Endothelial cell (in vitro differentiated cells): ENCODE measurements around the gene TRPM3. TPM values are rescaled to one million over a fixed set of nuclear protein-coding genes. Genes with fewer than 3 reads are reported as not detected.

Experiments
- DNase-seq: peaks from one replicate; pipeline ENCODE4 v3.0.0; 2021; ENCODE audit warnings: low spot score
- H3K27ac Mint-ChIP-seq: one replicate; pipeline ENCODE4 v1.8.0; 2021; ENCODE audit warnings: mixed read lengths, inconsistent platforms; ENCODE audit not compliant: unreplicated experiment
- H3K27me3 Mint-ChIP-seq: one replicate; pipeline ENCODE4 v1.8.0; 2021; ENCODE audit warnings: mild to moderate bottlenecking, moderate library complexity, mixed read lengths, inconsistent platforms; ENCODE audit not compliant: unreplicated experiment
- H3K36me3 Mint-ChIP-seq: one replicate; pipeline ENCODE4 v1.8.0; 2021; ENCODE audit warnings: mild to moderate bottlenecking, low read depth, mixed read lengths, inconsistent platforms; ENCODE audit not compliant: unreplicated experiment
- H3K4me1 Mint-ChIP-seq: one replicate; pipeline ENCODE4 v1.8.0; 2021; ENCODE audit warnings: mild to moderate bottlenecking, mixed read lengths, inconsistent platforms; ENCODE audit not compliant: unreplicated experiment
- H3K4me3 Mint-ChIP-seq: one replicate; pipeline ENCODE4 v1.8.0; 2021; ENCODE audit warnings: mild to moderate bottlenecking, mixed read lengths, inconsistent platforms; ENCODE audit not compliant: unreplicated experiment
- H3K9me3 Mint-ChIP-seq: one replicate; pipeline ENCODE4 v1.8.0; 2021; ENCODE audit warnings: mixed read lengths, inconsistent platforms; ENCODE audit not compliant: unreplicated experiment
- total RNA-seq: library from RNA; stranded (reverse); fragmentation: NEBNext Ultra II Directional; extraction: Animal tissue kit (Norgen Biotek cat#: 25700); gene quantifications from one replicate; pipeline ENCODE4 v1.2.1, GENCODE V29; 2021; ENCODE audit not compliant: unreplicated experiment
- TF ChIP-seq, protein P1 (sequence below): fragments of 200-600 bp; sonication (generic); IDR thresholded peaks from one replicate; pipeline ENCODE4 v1.5.0; 2021; ENCODE audit warnings: antibody characterized with exemption; ENCODE audit not compliant: unreplicated experiment

TRPM3 gene
- total RNA-seq, 1 donor from 2014 or later: 0.54 TPM

DNA sequence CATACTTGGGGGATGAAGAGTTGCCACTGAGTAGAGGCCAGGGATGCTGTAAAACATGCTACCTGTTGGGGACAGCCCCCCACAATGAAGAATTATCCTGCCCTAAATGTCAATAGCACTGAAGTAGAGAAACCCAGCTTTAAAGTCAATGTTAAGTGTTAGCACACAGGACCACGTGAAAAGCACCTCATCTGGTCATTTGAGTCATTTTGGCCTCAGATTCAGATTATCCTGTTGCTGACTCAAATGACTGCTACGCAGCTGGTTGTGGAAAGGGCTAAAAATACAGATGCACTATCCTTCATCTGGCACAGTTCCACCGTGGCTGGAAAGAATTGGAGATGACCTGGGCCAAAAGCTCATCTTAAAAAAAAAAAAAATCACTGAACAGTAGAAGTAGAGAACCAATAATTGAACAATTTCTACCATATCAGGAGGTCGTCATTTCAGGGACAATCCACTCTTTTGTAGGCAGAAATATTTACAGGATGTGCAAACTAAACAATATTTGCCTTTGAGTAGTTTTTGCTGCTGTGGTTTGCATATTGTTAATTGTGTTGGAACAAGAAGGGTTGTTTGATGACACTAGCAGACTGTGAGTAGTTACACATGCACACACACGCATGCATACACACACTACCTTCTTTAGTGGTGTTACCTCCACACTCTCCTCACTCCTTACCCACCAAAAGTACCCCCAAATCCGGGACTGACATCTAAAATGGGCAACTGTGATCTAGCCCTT is 511.7 kb downstream of the TRPM3 start:
- H3K4me1 Mint-ChIP-seq: no peaks in the 10 kb centered on the region
- DNase-seq: no peak
- TF ChIP-seq, protein P1, sequence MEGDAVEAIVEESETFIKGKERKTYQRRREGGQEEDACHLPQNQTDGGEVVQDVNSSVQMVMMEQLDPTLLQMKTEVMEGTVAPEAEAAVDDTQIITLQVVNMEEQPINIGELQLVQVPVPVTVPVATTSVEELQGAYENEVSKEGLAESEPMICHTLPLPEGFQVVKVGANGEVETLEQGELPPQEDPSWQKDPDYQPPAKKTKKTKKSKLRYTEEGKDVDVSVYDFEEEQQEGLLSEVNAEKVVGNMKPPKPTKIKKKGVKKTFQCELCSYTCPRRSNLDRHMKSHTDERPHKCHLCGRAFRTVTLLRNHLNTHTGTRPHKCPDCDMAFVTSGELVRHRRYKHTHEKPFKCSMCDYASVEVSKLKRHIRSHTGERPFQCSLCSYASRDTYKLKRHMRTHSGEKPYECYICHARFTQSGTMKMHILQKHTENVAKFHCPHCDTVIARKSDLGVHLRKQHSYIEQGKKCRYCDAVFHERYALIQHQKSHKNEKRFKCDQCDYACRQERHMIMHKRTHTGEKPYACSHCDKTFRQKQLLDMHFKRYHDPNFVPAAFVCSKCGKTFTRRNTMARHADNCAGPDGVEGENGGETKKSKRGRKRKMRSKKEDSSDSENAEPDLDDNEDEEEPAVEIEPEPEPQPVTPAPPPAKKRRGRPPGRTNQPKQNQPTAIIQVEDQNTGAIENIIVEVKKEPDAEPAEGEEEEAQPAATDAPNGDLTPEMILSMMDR: no peak
- H3K36me3 Mint-ChIP-seq: no peaks in the 10 kb centered on the region
- peaks cover 6% of the 10 kb centered on the region for H3K27me3 Mint-ChIP-seq
- H3K27ac Mint-ChIP-seq: no peak overlapping the region
- no peaks in the 10 kb centered on the region for H3K9me3 Mint-ChIP-seq
- no peak overlapping the region for H3K4me3 Mint-ChIP-seq

DNA sequence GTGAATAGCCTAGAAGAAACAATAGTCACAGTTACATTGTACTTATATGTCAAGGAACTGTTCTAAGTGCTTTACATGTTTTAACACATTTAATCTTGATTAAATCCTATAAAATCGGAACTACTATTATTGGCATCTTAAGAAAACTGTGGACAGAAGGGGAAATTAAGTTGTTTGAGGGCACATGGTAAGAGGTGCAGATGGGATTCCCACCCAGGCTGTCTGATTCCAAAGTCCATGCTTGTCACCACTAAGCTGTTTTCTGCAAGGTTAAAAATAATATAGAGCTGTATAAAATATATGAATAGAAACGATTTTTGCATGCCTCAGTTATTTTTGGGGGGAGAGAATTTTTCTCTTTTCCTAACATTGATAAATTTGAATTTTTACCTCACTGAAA is 512.4 kb downstream of the TRPM3 start:
- no peak overlapping the region for H3K27ac Mint-ChIP-seq
- no peak for DNase-seq
- no peaks in the 10 kb centered on the region for H3K9me3 Mint-ChIP-seq
- TF ChIP-seq, protein P1: no peak
- H3K4me3 Mint-ChIP-seq: no peak overlapping the region
- peaks cover 2% of the 10 kb centered on the region for H3K4me1 Mint-ChIP-seq
- peaks cover 6% of the 10 kb centered on the region for H3K27me3 Mint-ChIP-seq
- no peaks in the 10 kb centered on the region for H3K36me3 Mint-ChIP-seq

DNA sequence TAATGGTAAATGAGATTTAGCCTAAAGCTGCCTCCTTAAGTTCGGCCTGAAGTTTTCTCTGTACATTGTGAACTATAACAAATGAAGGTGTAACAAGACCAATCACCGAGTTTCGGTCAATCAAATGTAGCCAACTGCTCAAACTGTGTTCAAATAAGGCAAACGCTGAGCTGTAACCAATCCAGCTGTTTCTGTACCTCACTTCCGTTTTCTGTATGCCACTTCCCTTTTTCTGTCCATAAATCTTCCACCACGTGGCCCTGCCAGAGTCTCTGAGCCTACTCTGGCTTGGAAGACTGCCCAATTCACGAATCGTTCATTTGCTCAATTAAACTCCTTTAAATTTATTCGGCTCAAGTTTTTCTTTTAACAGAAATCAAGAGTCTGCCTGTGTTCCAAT is 513.5 kb downstream of the TRPM3 start:
- TF ChIP-seq, protein P1: no peak
- Mint-ChIP-seq H3K27me3 (peaks cover 4% of the 10 kb centered on the region), H3K36me3 (no peaks in the 10 kb centered on the region), H3K4me1 (peaks cover 6% of the 10 kb centered on the region), H3K27ac (no peak overlapping the region), H3K9me3 (no peaks in the 10 kb centered on the region), H3K4me3 (no peak overlapping the region)
- no peak for DNase-seq

DNA sequence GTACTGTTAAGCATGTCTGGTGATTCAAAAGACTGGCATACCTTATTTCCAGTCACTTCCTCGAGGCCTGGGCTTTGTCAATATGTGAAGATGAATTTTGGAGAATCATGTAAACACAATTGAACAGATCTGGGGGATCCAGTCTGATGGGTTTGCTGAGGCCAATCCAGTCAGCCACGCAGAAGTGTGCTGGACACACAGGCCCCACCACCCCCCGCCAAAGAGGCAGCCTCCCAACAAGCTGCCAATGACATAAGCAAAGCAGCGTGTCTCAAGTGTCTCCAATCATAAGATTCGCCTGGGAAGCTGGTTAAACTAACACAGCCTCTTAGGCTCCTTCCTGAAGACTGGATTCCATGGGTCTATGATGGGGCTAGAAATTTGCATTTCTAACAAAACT is 514.1 kb downstream of the TRPM3 start:
- no peaks in the 10 kb centered on the region for H3K9me3 Mint-ChIP-seq
- H3K36me3 Mint-ChIP-seq: no peaks in the 10 kb centered on the region
- no peak overlapping the region for H3K27ac Mint-ChIP-seq
- H3K27me3 Mint-ChIP-seq: peaks cover 4% of the 10 kb centered on the region
- no peak for DNase-seq
- no peak overlapping the region for H3K4me3 Mint-ChIP-seq
- H3K4me1 Mint-ChIP-seq: peaks cover 6% of the 10 kb centered on the region
- TF ChIP-seq, protein P1: no peak

DNA sequence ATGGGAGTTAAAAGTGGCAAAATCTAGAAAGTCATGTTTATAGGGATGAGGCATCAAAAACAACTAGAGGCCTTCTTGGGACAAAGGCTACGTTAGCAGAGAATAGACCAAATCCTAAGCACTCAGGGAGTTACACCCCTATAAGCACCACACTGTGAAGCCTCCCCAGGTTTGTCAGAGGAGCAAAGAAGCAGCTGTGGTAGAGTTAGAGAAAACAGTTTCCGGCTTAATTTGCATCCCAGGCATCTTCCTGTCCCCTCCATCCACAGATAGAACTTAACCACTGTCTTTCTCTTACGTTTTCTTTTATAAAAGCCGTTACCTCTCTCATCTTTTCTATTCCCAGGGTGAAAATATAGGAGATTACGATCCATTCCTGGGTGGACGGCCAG is 518.4 kb downstream of the TRPM3 start:
- TF ChIP-seq, protein P1: no peak
- Mint-ChIP-seq H3K9me3 (no peaks in the 10 kb centered on the region), H3K4me1 (peaks cover 6% of the 10 kb centered on the region), H3K27ac (no peak overlapping the region), H3K4me3 (no peak overlapping the region), H3K36me3 (no peaks in the 10 kb centered on the region), H3K27me3 (peaks cover 1% of the 10 kb centered on the region)
- DNase-seq: no peak
